ENCODE data around the gene SH3GL1. TPM values are rescaled to one million over a fixed set of nuclear protein-coding genes. Genes with fewer than 3 reads are reported as not detected.

The SH3GL1 gene
- total RNA-seq, 1 donor from 2014 or later, result 101 TPM

- no peak for FAIRE-seq
- Histone ChIP-seq H3K27me3 (ENCODE audit: insufficient read depth, low read length) (no peaks in the 10 kb centered on the region), H3K79me2 (ENCODE audit: insufficient read depth, low read length) (no peaks in the 10 kb centered on the region), H3K4me1 (ENCODE audit: insufficient read depth, low read length) (no peaks in the 10 kb centered on the region), H4K20me1 (ENCODE audit: insufficient read depth, low read length) (no peaks in the 10 kb centered on the region), H2AFZ (ENCODE audit: low read depth, low read length) (no peak overlapping the region), H3K27ac (ENCODE audit: low read depth, low read length) (no peak overlapping the region), H3K4me3 (ENCODE audit: insufficient read depth, low read depth, low read length) (no peak overlapping the region), H3K4me2 (ENCODE audit: low read length) (no peak overlapping the region), H3K36me3 (ENCODE audit: insufficient read depth, low read length) (peaks cover 11% of the 10 kb centered on the region), H3K9ac (ENCODE audit: low read length) (no peak overlapping the region), H3K9me3 (ENCODE audit: insufficient read depth, low read depth, low read length) (no peaks in the 10 kb centered on the region)
- H3K4me3 Mint-ChIP-seq (ENCODE audit: unreplicated experiment), result no peak overlapping the region
- H3K36me3 Mint-ChIP-seq (ENCODE audit: low read depth, unreplicated experiment), result peaks cover 14% of the 10 kb centered on the region
- H3K4me1 Mint-ChIP-seq (ENCODE audit: low read depth, unreplicated experiment), result peaks cover 4% of the 10 kb centered on the region
- TF ChIP-seq EZH2 (IDR thresholded peaks at IDR 0.05; ENCODE audit: insufficient read depth, low read length) (no peak), CTCF (IDR thresholded peaks at IDR 0.05; ENCODE audit: insufficient read depth, low read depth, low read length) (no peak)
- no peaks in the 10 kb centered on the region for H3K9me3 Mint-ChIP-seq (ENCODE audit: unreplicated experiment)
- H3K27me3 Mint-ChIP-seq (ENCODE audit: low read depth, unreplicated experiment), result no peaks in the 10 kb centered on the region
- no peak overlapping the region for H3K27ac Mint-ChIP-seq (ENCODE audit: unreplicated experiment)
- DNase-seq (ENCODE audit: low read depth), result no peak
Observed at GRCh38 chr19:4436231-4436630, 35.9 kb upstream of the SH3GL1 start.

- H3K36me3 ChIP-seq (ENCODE audit: insufficient read depth, low read length), result peaks cover 11% of the 10 kb centered on the region
- no peak overlapping the region for H3K4me2 ChIP-seq (ENCODE audit: low read length)
- DNase-seq (ENCODE audit: low read depth) (no peak), FAIRE-seq (no peak)
- H3K27me3 Mint-ChIP-seq (ENCODE audit: low read depth, unreplicated experiment), result no peaks in the 10 kb centered on the region
- H3K9me3 Mint-ChIP-seq (ENCODE audit: unreplicated experiment), result no peaks in the 10 kb centered on the region
- no peak overlapping the region for H2AFZ ChIP-seq (ENCODE audit: low read depth, low read length)
- no peak overlapping the region for H3K9ac ChIP-seq (ENCODE audit: low read length)
- no peaks in the 10 kb centered on the region for H3K79me2 ChIP-seq (ENCODE audit: insufficient read depth, low read length)
- H3K36me3 Mint-ChIP-seq (ENCODE audit: low read depth, unreplicated experiment), result peaks cover 17% of the 10 kb centered on the region
- no peak overlapping the region for H3K4me3 ChIP-seq (ENCODE audit: insufficient read depth, low read depth, low read length)
- H3K27ac Mint-ChIP-seq (ENCODE audit: unreplicated experiment), result no peak overlapping the region
- H3K4me3 Mint-ChIP-seq (ENCODE audit: unreplicated experiment), result no peak overlapping the region
- no peak for TF ChIP-seq CTCF (IDR thresholded peaks at IDR 0.05; ENCODE audit: insufficient read depth, low read depth, low read length)
- no peak for TF ChIP-seq EZH2 (IDR thresholded peaks at IDR 0.05; ENCODE audit: insufficient read depth, low read length)
- no peaks in the 10 kb centered on the region for H3K9me3 ChIP-seq (ENCODE audit: insufficient read depth, low read depth, low read length)
- no peaks in the 10 kb centered on the region for H3K4me1 ChIP-seq (ENCODE audit: insufficient read depth, low read length)
- H3K4me1 Mint-ChIP-seq (ENCODE audit: low read depth, unreplicated experiment), result no peaks in the 10 kb centered on the region
- no peaks in the 10 kb centered on the region for H3K27me3 ChIP-seq (ENCODE audit: insufficient read depth, low read length)
- H3K27ac ChIP-seq (ENCODE audit: low read depth, low read length), result no peak overlapping the region
- no peaks in the 10 kb centered on the region for H4K20me1 ChIP-seq (ENCODE audit: insufficient read depth, low read length)
Observed at GRCh38 chr19:4434391-4434790, 34.0 kb upstream of the SH3GL1 start.

- Histone ChIP-seq H3K79me2 (ENCODE audit: insufficient read depth, low read length) (no peaks in the 10 kb centered on the region), H3K4me2 (ENCODE audit: low read length) (no peak overlapping the region), H2AFZ (ENCODE audit: low read depth, low read length) (no peak overlapping the region), H3K36me3 (ENCODE audit: insufficient read depth, low read length) (peaks cover 11% of the 10 kb centered on the region), H4K20me1 (ENCODE audit: insufficient read depth, low read length) (no peaks in the 10 kb centered on the region), H3K27me3 (ENCODE audit: insufficient read depth, low read length) (no peaks in the 10 kb centered on the region), H3K9me3 (ENCODE audit: insufficient read depth, low read depth, low read length) (no peaks in the 10 kb centered on the region), H3K9ac (ENCODE audit: low read length) (no peak overlapping the region), H3K27ac (ENCODE audit: low read depth, low read length) (no peak overlapping the region), H3K4me1 (ENCODE audit: insufficient read depth, low read length) (no peaks in the 10 kb centered on the region), H3K4me3 (ENCODE audit: insufficient read depth, low read depth, low read length) (no peak overlapping the region)
- Mint-ChIP-seq H3K36me3 (ENCODE audit: low read depth, unreplicated experiment) (peaks cover 17% of the 10 kb centered on the region), H3K4me1 (ENCODE audit: low read depth, unreplicated experiment) (no peaks in the 10 kb centered on the region), H3K27me3 (ENCODE audit: low read depth, unreplicated experiment) (no peaks in the 10 kb centered on the region), H3K4me3 (ENCODE audit: unreplicated experiment) (no peak overlapping the region), H3K27ac (ENCODE audit: unreplicated experiment) (no peak overlapping the region), H3K9me3 (ENCODE audit: unreplicated experiment) (no peaks in the 10 kb centered on the region)
- no peak for DNase-seq (ENCODE audit: low read depth)
- no peak for FAIRE-seq
- TF ChIP-seq CTCF (IDR thresholded peaks at IDR 0.05; ENCODE audit: insufficient read depth, low read depth, low read length) (no peak), EZH2 (IDR thresholded peaks at IDR 0.05; ENCODE audit: insufficient read depth, low read length) (no peak)
Observed at GRCh38 chr19:4432918-4433506, 32.7 kb upstream of the SH3GL1 start.
